Tibial nerve (tissue), 4 donors: ENCODE measurements around the gene WFDC1.

Experiments used
- EP300 ChIP-seq, 2 donors: sonication (generic); formaldehyde crosslinking; IDR thresholded peaks; one replicate each; pipeline ENCODE4 v1.6.1; 2017; ENCODE audit warnings: antibody characterized with exemption in 2 of 2, mild to moderate bottlenecking in 1 of 2
- POLR2A ChIP-seq, 2 donors: fragments of 450-650 bp; IDR thresholded peaks; one replicate each; pipeline ENCODE4 v1.6.1; 2017; ENCODE audit warnings: antibody characterized with exemption in 2 of 2, mild to moderate bottlenecking in 2 of 2, moderate library complexity in 2 of 2
- TF ChIP-seq, protein P1 (sequence below), 5 experiments: fragments of 200-600 bp in 3 of 5; fragments of 450-650 bp in 2 of 5; sonication (generic) in 3 of 5; IDR thresholded peaks; one replicate each; pipeline ENCODE4 v1.5.1; 2016 to 2019; ENCODE audit warnings: antibody characterized with exemption in 5 of 5, mild to moderate bottlenecking in 3 of 5, moderate library complexity in 2 of 5

DNA sequence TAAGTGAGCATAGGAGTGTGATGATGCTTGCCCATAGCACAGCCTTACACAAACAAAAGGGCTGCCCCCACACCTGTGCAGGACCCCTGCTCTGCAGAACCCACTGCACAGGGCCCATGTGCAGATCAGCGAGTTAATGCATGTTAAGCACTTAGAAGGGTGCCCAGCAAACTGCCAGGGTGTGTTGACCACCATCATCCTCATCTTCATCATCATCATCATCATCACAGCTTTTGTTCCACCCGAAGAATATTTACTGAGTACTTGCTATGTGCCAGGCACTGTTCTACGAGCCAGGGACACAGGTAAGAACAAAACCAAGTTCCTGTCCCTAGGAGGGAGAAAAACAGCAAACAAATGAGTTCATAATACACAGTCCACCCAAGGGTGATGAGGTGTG is 11.9 kb downstream of the WFDC1 start:
- TF ChIP-seq, protein P1, sequence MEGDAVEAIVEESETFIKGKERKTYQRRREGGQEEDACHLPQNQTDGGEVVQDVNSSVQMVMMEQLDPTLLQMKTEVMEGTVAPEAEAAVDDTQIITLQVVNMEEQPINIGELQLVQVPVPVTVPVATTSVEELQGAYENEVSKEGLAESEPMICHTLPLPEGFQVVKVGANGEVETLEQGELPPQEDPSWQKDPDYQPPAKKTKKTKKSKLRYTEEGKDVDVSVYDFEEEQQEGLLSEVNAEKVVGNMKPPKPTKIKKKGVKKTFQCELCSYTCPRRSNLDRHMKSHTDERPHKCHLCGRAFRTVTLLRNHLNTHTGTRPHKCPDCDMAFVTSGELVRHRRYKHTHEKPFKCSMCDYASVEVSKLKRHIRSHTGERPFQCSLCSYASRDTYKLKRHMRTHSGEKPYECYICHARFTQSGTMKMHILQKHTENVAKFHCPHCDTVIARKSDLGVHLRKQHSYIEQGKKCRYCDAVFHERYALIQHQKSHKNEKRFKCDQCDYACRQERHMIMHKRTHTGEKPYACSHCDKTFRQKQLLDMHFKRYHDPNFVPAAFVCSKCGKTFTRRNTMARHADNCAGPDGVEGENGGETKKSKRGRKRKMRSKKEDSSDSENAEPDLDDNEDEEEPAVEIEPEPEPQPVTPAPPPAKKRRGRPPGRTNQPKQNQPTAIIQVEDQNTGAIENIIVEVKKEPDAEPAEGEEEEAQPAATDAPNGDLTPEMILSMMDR (IDR thresholded peaks at IDR 0.05), result no peak
- TF ChIP-seq POLR2A (IDR thresholded peaks at IDR 0.05), result no peak
- no peak for TF ChIP-seq EP300 (IDR thresholded peaks at IDR 0.05)
